GM19099 (cell line): ENCODE data around the gene EFNA1.

Source experiments
- POLR2A ChIP-seq: IDR thresholded peaks from 3 replicates; pipeline ENCODE4 v1.6.1; 2011; ENCODE audit warnings: low read depth; ENCODE audit not compliant: insufficient read length; ENCODE audit errors: extremely low read depth

The EFNA1 gene

DNA sequence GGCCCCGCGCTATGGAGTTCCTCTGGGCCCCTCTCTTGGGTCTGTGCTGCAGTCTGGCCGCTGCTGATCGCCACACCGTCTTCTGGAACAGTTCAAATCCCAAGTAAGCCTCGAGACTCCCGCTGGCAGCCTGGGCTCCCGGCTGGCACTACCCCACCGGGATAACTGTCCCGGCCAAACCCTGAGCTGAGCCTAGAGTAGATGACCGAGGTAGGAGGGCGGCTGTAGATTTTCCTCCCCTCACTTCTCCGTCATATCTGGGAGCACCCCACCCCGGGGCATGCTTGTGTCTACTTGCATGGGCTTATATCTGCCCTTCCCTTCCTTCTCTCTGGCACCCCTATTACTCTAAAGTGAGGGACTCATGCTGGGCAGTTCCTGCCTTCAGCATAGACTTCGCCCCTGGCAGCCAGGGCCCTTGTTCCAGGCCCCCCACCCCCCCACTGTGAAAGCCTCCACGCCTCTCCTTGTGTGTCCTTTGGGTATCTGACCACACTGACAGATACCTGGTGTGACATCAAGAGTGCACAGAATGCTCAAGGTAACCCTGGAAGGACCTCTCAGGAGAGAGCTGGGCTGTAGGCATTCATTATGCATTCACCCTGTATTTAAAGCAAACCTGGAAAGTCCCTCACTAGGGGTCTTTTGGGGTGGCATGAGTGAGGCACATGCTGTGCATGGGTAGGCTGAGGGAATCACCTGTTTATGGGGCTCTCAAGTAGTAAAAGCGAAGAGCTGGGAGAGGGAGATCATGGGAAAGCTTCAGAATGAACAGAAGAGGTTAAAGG, 485 bp downstream of the EFNA1 start:
- TF ChIP-seq POLR2A: no peak

DNA sequence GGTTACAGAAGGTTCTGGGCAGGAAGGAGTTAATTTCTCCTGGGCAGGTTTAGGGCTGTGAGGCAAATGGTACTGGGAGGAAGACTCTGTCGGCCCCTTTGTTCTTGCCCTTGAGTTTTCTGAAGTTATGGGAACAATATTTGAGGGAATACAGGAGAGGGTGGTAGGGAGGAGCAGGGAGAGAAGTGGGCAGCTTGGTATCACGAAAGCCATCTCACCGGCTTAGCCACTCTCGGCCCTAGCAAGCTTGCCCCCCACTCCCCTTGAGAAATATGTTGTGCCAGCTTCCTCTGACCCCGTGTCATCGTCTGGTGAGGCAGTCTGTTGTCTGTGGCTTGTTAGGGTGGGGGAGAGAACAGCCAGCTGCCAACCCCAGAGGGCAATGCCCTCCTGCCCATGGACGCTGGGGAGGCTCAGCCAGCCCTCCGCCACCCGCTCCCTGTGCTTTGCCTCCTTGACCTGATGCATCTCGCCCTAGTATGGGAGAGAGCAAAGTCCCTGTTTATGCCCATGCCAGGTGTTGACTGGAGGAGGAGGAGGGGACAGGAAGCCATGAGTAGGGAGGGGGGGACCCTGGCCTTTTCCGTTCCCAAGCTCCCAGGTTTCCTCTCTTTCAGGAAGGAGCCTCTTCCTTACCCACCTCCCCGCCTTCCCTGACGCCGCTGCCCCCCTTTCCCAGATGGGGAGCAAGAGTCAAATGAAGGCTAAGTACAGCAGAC, 1.2 kb downstream of the EFNA1 start:
- no peak for TF ChIP-seq POLR2A

DNA sequence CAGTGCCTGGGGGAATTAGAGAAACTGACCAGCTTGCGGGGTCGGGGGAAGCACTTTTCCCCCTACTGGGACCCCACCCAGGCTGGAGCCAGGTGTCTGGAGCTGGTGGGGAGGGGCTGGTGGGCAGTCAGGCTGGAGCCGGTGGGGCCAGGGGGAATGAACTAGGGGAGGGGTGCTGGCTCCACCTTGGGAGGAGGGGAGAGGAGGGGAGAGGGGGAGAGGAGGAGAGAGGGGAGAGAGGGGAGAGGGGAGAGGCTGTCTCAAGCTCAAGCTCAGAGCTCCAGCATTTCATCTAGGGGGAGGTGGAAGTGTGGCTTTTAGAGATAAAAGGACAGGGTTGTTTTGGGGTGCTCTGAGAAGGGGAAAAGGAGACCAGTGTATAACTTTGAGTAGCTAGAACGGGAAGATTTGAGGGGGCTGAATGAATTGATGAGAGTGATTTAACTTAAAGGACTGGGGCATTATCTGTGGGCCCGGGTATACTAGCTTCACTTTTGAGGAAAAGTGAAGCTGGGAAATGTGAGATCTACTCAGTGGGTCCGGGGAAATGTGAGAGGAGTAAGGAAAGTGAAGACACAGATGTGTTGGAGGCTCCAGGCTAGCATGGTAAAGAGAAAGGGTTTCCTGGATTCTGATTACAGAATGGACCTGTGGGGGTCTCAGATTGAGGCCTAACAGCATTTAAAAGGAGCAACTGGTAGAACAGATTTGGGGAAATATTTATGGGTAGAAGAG, 2.8 kb downstream of the EFNA1 start:
- TF ChIP-seq POLR2A: no peak

DNA sequence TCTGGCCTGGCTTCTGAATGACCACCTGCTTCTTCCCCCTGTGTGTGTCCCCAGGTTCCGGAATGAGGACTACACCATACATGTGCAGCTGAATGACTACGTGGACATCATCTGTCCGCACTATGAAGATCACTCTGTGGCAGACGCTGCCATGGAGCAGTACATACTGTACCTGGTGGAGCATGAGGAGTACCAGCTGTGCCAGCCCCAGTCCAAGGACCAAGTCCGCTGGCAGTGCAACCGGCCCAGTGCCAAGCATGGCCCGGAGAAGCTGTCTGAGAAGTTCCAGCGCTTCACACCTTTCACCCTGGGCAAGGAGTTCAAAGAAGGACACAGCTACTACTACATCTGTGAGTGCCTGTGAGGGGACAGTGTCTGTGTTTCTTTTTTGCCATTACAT, 3.6 kb downstream of the EFNA1 start:
- no peak for TF ChIP-seq POLR2A

DNA sequence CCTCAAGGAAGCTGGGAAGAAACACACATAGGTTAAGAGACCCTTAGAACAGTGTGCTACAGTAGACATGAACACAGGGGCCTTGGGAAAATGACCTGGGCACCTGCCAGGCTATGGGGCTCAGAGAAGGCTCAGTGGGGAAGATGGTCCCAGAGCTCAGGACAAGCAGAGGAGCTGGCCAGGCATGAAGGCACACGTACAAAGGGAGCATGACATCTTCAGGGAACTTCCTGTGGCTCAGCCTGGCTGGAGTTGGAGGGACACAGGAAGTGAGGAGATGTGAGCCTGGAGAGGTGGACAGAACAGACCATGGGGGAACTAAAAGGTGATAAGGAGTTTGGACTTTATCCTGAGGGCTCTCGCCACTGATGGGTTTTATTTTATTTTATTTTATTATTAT, 4.2 kb downstream of the EFNA1 start:
- TF ChIP-seq POLR2A: no peak

DNA sequence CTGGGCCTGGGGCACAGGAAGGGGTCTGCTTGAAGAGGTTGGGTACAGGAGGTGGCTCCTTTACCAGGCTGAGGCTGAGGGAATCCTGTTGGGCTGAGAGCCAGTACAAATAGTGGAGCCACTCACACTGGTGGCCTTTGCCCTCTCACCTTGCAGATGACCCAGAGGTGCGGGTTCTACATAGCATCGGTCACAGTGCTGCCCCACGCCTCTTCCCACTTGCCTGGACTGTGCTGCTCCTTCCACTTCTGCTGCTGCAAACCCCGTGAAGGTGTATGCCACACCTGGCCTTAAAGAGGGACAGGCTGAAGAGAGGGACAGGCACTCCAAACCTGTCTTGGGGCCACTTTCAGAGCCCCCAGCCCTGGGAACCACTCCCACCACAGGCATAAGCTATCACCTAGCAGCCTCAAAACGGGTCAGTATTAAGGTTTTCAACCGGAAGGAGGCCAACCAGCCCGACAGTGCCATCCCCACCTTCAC, 6.2 kb downstream of the EFNA1 start:
- TF ChIP-seq POLR2A: no peak

DNA sequence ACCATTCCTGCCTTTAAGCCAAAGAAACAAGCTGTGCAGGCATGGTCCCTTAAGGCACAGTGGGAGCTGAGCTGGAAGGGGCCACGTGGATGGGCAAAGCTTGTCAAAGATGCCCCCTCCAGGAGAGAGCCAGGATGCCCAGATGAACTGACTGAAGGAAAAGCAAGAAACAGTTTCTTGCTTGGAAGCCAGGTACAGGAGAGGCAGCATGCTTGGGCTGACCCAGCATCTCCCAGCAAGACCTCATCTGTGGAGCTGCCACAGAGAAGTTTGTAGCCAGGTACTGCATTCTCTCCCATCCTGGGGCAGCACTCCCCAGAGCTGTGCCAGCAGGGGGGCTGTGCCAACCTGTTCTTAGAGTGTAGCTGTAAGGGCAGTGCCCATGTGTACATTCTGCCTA, 6.6 kb downstream of the EFNA1 start:
- TF ChIP-seq POLR2A: no peak

DNA sequence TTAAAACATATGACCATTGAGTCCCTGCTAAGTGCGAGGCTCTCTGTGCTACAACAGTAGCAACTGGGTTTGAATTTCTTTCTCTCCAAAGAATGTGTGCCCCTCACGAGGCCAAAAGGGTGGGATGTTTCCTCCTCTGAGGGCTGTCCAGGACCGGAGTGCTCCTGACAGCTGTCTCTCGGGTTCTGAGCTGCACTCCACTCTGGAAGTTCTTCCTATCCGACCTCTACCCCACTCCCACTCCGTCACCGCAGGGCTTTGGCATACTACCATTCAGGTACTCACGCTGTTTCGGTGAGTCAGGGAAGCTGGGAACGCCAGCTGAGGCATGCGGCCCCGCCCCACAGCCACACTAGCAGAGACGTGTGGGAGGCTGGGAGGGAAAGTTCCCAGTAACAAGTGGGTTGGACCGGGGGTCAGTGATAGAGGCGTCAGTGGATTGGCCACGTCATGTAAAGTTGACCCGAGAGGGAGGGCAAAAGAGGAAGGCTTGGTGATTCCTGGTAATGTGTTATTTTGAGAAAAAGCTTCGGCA, 7.3 kb downstream of the EFNA1 start:
- no peak for TF ChIP-seq POLR2A

DNA sequence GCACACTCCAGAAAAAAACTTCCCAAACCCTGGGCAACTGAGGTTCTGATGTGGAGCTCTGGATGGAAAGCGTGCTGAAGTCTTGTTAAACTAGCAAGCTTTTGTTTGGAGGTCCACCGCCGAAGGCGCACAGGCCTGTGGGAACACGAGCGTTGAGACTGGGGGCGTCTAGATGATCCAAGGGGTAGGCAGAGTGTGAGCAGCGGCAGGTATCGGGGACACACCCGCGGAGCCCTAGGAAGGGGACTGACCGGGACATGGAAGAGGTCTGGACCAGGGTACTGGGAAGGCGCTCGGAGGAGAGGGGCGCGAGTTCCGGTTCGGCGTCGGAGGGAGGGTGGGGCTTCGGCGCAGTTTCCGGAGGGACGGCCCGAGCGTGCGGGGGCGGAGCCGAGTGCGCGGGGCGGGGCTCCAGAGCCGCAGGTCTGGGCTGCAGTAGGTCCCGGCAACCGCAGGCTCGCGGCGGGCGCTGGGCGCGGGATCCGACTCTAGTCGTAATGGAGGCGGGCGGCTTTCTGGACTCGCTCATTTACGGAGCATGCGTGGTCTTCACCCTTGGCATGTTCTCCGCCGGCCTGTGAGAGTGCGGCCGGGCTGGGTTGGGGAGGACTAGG, 7.8 kb downstream of the EFNA1 start, which contains the start of gene SLC50A1:
Gene SLC50A1, plus strand, starts transcription at position 438 of the 614 bp plus-strand sequence. Its CDS starts 60 bp downstream, at position 498.
- peak; percentile 90 for TF ChIP-seq POLR2A

DNA sequence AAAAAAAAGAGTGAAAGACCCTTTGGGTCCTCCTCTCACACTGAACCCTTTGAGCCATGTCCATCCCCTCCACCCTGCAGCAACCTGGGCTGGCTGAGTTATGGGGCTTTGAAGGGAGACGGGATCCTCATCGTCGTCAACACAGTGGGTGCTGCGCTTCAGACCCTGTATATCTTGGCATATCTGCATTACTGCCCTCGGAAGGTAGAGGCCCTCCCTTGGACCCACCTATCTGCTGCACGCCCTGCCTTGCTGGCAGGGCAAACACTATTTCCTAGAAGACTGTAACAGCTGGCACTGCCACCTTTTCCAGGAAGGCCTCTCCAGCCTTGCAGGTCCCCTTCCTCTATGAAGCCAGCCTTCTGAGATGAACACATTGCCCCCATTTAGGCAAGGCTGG, 9.1 kb downstream of the EFNA1 start:
- TF ChIP-seq POLR2A: no peak

DNA sequence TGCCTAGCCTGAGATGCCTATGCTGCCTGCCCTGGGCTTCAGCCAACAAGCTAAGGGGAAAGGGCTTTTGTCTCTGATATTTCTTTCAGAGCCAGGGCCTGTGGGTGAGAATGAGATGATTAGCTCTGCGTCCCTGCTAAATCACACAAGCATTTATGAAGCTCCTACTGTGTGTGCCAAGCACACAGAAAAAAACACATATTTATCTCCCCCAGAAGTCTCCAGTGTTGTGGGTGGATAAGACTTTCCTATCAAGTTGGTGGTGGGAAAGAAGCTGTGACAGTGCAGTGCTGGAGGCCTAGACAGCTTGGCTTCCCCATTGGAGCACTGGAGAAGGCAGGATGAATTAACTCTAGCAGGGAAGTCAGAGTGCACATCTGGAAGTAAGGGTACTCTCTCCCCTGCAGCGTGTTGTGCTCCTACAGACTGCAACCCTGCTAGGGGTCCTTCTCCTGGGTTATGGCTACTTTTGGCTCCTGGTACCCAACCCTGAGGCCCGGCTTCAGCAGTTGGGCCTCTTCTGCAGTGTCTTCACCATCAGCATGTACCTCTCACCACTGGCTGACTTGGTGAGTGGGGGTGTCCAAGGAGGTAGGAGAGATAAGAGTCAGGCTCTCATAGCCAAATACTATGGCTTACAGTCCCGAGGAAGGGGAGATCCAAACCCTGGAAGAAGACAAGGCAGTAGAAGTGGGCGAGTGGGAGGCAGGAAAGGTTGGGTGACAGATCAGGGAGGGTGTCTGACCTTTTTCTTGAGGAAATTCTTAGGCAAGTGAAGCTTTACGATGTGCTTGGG, 9.7 kb downstream of the EFNA1 start:
- no peak for TF ChIP-seq POLR2A

DNA sequence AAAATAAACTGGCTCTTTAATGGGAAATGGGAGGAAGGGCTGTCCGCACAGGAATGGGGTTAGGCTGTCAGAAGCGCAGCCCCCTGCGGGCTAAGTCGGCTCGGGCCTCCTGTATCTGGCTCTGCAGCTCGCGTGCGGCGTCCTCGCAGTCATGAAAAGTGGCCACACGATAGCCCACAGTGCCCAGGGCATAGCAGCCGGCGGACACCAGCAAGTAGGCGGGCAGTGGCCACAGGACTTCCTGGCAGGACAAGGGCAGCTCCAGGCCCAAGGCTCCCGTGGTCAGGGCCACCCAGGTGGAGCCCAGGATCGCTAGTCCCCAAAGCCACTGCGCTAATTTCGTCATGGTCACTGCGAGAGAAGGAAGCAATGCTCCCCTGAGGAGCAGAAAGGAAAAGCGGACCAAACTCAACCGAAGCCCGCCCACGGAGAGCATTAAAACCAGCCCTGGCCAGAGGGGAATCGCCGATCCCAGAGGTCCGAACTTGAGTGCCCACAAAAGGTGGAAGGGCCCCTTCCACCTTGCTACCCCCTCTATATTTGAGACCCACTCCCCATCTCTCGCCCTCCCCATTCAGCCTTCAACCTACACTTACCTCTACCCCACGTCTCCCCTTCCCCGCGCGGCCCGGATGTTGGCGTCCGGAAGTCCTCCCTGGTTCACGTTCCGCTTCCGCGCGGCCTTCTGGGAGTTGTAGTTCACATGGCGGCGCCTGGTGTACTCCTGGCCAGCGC, 12.4 kb downstream of the EFNA1 start, which contains the start of gene DPM3:
Gene DPM3, minus strand, starts transcription at position 637 of the 735 bp plus-strand sequence. Its CDS starts 291 bp downstream, at position 346.
- TF ChIP-seq POLR2A: peak; percentile 77

DNA sequence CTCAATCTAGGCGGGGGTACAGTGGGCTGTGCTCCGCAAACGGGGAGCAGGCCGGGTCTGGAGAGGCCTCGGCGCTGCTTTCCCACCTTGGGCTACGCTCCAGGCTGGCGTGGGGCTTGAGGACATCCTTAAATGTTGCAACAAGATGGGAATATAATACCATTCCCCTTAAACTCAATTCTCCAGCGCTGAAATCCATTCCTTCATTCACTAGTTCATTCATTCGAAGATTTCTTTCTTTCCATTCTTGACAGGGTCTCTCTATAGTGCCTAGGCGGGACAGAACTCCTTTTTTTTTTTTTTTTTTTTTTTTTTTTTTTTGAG, 12.9 kb downstream of the EFNA1 start:
- TF ChIP-seq POLR2A: no peak
